NCI-H526 treated with DMSO at 0.1 percent for 48 hours (cell line): ENCODE measurements around the gene STAT5B.
"Not testable (repeated sequence)": the region's sequence is repeated elsewhere in the genome, so short reads cannot be mapped to it uniquely, and the experiment has no call there.

Experiments
- DNase-seq: peaks from one replicate; lab custom pipeline; 2025; lab: John Stamatoyannopoulos, UW

STAT5B gene

DNA sequence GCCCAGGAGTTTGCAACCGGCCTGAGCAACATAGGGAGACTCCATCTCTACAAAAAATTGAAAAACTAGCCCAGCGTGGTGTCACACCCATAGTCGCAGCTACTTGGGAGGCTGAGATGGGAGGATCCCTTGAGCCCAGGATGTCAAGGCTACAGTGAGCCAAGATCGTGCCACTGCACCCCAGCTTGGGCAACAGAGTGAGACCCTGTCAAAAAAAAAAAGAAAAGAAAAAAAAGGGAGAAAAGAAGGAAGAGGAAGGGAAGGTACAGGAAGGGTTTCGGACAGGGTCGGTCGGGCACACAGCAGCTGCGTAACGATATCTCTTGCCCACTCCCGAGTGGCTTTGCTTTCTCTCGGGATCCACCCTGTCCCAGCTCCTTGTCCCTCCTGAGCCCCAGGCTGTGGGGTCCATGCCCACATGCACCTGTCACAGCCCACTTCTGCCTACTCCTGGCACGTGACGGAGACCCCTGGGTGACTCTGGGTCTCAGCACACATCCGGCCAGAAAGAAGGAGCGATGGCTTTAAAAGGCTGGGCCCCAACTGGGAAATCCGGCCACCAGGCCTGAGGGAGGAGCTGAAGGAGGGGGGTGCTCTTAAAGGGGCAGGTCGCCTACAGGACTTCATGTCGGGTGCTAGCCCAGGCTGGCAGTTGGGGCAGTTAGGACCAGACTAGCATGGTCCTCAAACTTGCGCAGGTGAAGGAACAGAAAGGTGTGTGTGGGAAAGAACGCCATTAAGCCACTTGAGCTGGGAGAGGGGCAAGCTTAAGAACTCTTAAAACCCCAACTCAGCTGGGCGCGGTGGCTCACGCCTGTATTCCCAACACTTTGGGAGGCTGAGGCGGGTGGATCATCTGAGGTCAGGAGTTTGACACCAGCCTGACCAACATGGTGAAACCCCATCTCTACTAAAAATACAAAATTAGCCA lies 82.0 kb downstream of the STAT5B start, which contains the start of gene GHDC:
Gene GHDC, minus strand, starts transcription at position 526 of the 931 bp plus-strand sequence. CDS start 913 bp downstream, outside the sequence.
- DNase-seq = peak; percentile 73

DNA sequence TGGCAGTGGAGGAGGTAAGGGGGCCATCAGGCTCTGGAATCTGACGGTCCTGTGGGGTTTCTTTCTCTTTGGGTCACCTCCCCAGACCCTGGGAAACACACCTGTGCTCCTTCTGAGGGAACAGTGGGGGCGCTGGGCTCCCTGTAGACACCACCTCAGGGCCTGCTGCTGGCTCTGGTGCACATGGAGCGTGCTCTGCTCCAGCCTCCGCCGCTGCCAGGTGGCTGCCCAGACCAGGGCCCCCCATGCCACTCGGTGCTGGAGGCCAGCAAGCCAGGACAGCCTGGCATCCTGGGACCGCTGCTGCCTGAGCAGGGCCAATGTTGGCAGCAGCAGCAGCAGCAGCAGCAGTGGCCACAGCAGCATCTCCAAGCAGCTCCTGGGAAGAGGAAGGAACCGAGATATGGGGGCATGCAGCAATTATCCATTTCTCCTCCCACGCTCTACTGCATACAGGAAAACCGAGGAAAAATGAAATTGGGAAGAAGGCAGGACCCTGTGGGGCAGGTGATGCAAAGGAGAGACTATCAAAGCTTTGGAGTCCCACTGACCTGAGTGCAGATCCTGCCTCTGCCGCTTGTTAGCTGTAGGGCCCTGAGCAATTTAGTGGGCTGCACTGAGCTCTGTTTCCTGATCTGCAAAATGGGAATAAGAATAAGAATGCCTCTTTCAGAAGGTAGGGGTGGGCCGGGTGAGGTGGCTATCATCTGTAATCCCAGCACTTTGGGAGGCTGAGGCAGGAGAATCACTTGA lies 82.8 kb downstream of the STAT5B start:
- DNase-seq = no peak

DNA sequence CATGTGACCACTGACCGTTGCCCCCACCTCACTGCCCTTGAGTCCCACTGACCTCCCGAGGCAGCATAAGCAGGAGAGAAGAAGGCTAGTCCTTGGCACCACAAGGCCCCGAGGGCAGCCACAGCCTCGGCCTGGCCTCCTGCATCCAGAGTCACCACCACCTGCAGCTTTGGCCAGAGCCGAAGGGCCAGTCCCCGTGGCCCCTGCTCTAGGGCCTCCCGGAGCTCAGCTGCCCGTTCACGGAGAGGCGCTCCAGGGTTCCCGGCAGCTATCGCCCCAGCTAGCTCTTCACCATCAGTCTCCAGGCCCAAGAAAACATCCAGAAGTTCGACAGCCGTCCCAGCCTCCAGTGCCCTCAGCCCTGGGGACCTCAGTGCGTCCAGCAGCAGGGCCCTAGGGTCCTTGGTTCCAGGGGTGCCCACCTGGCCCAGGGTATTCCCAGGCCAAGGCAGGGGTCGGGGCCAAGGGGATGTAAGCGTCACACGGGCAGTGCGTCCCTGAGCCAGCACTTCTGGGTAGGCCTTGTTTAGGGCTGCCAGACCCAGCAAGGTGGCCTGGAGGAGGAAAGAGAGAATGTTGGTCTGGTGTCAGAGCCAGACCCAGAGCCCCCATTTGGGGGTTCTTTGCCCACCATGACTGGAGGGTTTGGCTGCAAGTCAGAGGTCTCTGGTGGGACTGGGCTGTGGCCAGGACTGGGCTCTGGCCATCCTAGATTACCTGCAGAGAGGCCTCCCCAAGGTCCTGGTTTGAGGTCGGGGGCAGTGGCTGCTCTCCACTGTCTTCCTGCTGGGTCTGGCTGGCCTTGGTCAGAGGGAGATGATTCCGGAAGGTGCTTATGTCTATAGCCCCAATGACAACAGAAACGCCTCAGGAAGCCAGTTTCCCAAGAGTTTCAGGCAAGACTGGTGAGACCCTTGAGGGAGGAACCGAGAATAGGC lies 83.7 kb downstream of the STAT5B start:
- DNase-seq = no peak

DNA sequence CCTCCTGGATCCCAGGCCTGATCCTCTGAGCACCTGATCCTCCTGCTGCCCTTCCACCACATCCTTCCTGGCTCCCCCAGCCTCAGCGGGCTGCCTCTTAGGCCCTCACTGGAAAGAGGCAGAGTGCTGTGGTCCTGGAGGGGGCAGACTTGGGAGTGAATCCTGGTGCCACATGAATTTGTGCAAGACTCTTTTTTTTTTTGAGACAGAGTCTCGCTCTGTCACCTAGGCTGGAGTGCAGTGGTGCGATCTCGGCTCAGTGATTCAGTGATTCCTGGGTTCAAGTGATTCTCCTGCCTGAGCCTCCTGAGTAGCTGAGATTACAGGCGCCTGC lies 84.9 kb downstream of the STAT5B start:
- no peak for DNase-seq

DNA sequence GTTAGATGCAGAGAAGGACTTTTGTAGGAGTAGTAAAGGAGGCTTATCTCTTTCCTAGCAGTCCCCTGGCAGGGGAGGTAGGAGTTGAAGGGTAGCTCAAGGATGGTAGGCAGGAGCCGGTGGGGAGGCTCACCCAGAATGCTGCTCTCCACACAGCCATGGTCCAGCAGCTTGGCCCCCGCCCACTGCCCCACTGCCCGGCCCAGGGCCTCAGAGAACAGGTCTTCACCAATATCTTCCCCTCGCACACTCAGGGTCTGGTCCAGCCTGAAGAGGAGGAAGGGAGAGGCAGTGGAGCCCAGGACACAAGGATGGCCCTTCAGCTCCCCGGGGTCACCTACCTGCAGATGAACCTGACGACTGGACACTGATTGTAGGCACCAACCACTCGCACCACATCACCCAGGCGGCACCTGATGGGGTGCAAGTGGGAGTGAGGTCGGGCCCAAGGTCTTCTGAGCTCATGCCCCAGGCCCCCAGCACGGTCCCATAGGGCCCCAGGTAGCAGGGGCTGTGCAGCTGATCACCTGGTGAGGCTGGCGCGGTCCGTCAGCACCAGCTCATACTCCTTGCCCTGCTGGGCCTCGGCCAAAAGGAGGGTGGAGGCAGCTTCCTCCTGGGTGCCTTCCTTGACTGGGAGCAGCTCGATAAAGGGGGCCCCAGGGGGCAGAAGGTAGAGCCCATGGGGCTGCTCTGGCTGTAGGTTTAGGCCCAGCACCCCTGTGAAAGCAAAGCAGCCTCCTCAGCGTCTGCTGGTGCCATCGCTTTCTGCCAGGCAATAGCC lies 85.5 kb downstream of the STAT5B start:
- DNase-seq = no peak

DNA sequence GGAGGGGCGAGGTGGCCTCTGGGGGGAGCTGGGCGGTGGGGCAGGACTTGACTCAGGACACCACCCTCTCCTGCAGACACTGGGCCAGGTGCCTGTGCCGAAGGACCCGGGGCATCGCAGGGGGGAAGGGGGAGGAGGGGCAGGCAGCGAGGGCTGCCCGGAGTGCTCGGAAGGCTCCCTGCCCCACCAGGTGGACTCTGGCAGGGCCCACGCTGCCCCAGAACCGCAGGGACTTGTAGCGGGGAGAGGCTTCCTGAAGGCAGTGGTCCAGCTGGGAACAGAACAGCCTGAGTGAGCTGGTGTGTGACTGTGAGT lies 86.6 kb downstream of the STAT5B start:
- DNase-seq = no peak

DNA sequence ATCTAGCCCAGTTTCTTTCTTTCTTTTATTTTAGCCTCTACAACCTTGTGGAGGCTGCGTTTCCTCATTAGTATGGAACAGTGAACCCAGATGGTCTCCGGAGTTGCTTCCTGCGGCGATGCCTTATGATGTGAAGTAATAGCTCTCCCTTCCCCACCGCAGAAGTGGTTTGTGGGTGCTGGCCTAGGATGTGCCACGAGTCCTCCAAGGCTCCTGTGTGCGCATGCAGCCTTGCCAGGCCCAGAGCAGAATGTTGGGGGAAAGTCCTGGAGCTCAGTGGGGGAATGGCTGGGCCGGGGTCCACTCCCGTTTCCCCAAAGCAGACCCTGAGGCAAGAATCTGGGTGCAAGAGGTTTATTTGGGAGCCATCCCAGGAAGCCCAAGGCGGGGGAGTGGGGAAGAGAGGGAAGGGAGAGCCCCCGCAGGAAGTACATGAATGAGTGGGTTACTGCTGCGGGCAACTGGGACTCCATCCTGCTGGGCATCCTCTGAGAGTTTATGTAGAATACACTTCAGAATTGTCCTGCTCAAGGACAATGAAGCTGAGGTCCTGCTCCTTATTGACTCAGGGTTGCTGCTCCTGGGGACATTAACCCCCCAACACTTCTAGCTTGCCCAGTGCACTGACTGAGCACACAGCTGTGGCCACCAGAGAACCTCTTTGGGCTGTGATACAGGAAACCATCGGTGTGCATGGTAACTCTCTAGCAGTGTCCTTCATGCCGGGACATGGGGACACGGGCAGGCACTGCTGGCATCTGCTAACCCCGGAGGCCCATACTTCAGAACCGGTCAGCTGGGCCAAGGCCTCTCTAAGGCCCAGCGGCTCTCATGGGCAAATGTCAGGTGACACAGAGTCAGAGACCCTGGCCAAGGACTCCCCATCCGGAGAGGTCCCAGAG lies 87.2 kb downstream of the STAT5B start:
- no peak for DNase-seq

DNA sequence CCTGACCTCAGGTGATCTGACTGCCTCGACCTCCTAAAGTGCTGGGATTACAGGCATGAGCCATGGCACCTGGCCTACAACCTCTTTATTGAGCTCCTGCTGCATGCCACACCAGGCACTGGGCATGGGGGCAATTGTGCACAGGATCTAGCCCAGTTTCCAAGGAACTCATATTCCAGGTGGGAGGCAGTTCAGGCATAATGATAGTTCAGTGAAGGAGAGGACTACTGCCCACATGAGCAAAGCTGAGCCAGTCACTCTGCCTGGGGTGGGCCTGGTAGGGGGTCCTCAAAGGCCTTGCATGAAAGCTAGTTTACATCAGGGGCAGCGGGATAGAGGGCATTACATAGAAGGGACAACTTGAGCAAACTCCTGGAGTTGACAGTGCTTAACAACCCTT lies 88.4 kb downstream of the STAT5B start:
- no peak for DNase-seq

DNA sequence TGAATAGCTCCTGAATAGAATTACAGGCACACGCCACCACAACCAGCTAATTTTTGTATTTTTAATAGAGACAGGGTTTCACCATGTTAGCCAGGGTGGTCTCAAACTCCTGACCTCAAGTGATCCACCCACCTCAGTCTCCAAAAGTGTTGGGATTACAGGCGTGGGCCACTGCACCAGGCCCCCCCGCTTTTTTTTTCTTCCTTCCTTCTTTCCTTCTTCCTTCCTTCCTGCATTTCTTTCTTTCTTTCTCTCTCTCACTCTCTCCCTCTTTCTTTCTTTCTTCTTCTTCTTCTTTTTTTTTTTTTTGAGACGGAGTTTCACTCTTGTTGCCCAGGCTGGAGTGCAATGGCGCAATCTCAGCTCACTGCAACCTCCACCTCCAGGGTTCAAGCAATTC lies 90.0 kb downstream of the STAT5B start:
- not testable (repeated sequence) for DNase-seq

DNA sequence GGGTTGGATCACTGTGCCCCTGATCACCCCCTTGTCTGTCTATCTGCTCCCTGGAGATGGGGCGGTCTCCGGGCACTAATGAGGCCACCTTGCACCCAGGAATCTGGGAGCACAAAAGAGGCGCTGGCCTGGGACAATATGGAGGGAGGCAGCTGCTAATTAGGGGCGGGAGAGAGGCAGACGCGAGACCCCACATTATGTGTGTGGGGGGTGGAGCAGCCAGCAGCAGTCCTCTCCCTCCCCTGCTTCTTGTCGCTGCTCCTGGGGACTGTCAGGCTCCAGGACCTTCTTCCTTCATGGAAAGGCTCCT lies 90.6 kb downstream of the STAT5B start:
- DNase-seq = no peak

DNA sequence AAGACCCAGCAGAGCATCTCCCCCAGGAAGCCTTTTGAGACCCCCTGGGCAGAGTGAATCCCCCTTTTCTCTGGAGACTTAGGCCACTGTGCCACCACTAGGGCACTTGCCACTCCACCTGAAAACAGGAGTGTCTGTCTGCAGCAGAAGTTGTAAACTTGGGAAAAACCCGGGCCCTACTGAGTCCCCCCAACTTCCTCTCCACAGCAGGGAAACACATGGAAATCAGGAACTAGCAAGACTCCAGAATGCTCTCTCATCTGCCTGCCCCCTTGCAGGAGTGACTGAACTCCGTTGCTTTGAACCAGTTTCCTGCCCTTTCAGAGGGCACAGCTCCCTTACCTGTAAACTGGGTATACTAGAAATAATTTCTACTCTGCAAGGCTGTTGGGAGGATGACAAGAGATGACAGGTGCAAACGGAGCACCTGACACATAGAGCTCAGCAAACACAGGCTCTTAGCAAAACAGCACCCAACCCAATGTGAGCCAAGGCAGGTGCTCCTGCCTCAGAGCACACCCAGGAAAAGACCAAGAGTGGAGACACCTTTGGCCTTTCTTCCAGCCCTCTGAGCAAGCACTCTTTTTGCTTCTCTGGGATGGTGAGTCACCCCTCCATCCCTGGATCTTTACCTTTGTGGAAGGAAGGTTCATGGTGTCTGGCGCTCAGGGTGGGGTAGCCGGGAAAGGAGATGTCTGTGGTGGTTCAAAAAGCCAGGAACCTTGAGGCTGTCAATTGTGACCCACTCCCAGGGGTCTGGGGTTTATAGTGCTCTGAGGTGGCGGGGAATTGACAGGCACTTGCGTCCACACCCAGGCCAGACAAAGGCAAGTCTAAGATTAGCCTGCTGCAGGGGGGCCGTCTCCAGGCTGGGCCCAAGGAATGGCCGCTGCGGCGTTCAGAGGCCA lies 91.2 kb downstream of the STAT5B start, which contains the start of gene HCRT:
Gene HCRT, minus strand, starts transcription at position 740 of the 908 bp plus-strand sequence. Its CDS starts 87 bp downstream, at position 653.
- DNase-seq = peak; percentile 6

DNA sequence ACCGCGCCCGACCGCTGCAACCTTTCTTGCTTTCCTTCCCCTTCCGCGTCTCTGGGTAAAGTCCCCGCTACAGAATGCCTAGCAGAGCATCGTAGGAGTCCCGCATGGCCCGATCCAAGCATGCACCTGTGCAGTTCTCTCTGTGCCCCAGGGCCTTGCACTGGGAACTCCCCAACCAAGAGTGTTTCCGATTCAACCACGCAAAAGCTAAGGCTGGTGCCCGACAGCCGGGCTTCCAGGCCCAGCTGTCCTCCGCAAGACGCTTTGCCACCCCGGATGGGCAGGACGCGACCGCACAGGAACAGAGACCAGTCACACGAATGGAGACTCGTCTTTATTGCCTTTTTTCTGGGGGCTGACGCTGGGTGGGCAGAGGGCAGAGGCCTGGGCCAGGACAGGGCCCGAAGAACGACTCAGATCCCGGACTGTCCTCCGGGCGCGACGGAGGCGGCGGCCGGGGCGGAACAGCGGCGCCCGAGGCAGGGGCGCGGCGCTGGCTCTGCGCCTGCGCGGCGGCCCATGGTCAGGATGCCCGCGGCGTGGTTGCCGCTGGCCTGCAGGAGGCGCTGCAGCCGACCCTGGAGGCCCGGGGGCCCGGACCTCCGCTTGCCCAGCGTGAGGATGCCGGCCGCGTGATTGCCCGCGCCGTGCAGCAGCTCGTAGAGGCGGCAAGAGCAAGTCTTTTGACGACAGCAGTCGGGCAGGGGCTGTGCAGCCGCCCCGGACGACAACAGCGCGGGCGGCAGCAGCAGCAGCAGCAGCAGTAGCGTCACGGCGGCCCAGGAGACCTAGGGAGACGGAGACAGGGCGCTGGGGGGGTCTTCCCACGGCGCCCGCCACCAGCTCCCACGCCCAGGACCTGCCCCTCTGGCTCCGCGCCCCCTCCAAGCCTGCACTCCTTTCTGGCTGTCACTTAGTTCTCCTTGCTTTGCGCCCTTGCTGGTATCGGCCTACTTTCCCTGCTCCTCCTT lies 92.2 kb downstream of the STAT5B start:
- DNase-seq = peak; percentile 25

DNA sequence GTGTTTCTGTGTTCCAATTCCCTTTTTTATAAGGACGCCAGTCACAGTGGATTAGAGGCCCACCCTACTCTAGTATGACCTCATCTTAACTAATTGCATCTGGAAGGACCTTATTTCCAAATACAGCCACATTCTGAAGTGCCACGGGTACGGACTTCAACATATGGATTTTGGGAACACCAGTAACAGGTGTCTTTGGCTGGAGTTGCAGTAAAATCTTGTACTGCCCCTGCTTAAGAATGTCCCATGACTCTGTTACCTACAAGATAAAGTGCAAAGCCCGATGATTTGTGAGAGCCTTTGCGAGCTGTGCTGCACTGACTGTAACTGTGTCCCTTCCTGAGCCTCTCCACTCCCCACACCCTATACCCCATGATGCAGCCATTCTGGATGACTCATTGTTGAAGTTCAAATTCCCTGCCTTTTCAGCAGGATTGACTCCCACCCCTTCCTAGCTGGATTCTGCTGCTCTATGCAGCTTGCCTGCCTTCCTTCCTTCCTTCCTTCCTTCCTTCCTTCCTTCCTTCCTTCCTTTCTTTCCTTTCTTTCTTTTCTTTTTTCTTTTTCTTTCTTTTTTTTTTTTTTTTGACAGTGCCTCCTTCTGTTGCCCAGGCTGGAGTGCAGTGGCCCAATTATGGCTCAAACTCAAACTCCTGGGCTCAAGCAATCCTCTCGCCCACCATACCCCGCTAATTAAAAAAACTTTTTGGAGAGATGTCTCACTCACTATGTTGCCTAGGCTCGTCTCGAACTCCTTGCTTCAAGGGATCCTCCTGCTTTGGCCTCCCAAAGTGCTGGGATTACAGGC lies 93.1 kb downstream of the STAT5B start:
- no peak for DNase-seq

DNA sequence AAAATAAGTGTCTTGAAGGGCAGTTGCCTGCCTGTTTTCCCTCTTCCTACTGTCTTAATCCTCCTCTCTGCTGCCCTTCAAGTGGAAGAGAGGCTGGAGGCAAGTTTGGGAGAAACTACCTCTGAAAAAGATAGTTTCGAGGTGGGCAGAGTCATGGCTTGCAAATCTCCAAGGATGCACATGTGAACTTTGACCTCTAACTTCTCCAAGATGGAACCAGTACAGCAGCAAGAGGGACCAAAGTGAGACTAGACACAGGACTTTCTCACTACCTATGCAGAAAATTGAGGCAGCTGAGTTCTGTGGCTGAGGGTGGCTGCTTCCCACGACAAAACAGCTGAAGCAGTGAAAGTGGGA lies 94.4 kb downstream of the STAT5B start:
- DNase-seq = no peak

DNA sequence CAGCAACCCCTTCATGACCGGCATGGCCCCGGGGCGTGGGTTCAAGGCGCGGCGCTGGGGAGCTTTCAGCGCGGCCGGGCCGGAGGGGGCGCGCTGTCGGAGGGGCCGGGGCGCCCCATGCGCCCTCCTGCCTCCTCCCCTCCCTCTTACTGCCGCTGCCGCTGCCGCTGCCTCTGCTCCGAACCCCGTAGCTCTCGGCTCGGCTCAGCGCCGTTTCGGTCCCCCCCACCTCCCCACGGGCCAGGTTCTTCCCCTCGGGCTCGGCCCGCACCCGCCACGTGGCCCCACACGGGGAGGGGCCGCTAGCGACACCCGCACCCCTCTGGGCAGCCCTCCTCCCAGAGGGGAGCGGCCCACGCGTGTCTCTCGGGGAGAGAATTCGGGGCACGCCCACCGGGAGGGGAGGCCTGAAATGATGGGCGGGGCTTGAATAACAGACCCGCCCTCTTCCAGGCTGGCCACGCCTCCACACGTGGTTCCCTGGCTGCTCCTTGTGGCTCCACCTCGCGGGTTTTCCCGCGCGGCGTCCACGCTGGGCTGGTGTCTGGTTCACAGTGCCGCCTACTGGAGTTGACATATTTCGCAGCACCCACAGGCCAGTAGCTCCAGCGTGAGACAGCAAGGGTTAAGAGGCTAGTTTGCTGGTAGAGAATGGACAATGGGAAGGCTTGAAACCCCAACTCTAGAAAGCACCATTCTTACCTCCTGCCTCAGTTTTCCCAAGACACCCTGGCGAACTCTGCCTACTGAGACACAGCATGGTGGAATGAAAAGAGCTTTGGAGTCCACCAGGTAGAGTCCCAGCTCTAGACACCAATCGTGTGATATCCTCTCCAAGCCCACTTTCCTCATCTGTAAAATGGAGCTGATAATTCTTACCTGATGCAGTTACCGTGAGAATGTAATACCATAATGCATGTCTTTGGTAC lies 95.0 kb downstream of the STAT5B start, which contains the start of gene KCNH4:
Gene KCNH4, minus strand, starts transcription at position 221 of the 929 bp plus-strand sequence. Its CDS starts 197 bp downstream, at position 24.
- peak; percentile 67 for DNase-seq

DNA sequence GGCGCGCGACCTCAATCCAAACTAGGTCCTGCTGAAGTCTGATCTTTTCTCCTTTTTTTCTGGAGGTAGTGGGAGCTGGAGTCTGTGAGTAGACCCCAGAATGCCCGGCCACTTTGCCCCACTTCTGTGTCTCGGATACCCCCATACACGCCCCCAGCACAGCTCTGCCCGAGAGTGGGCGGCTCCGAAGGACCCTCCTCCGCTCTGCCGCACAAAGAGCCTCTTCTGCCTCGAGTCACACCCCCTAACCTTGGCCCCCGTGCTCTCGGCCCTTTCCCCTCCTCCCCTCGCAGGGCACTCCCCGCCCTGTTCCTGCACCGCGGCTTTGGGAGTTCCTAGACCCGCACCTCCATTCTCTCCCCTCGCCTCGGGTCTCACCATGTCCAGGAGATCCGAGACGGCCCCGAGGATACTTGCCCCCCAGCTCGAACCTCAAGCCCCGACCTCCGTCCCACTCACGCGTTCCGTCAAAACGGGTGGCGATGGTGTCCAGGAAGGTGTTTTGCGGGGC lies 95.7 kb downstream of the STAT5B start:
- no peak for DNase-seq
